Measurements from ENCODE around the gene CNTRL. TPM values are rescaled to one million over a fixed set of nuclear protein-coding genes. Genes with fewer than 3 reads are reported as not detected.

CNTRL gene
- polyA plus RNA-seq, 2 of the 4 experiments (the other 2 are of a cell fraction), result 5.1 to 15.0 TPM

DNA sequence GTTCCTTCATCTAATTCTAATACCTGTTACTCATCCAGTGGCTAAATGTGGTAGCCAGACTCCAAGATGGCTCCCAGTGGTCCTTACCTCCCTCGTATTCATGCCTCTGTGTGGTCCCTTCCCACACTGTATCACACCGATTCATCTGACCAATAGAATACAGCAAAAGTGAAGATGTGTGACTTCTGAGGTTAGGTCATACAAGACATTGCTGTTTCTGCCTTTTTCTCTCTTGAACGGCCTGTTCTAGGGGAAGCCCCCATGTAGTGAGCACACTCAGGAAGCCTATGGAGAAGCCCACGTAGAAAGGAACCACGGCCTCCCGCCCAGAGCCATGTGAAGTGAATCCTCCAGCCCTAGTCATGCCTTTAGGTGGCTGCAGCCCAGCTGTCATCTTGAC, 15.2 kb upstream of the CNTRL start:
- H3K9me3 ChIP-seq, result no peaks in the 10 kb centered on the region; the same call in 2 of the 3 replicates
- H3K4me3 ChIP-seq, result no peak overlapping the region
- DNase-seq (ENCODE audit: low read depth in 1 of 2, low spot score in 1 of 2), result no peak
- no peak for ATAC-seq
- no peak for TF ChIP-seq SREBF2 (IDR thresholded peaks at IDR 0.05)
- no peak for TF ChIP-seq CHD4 (IDR thresholded peaks at IDR 0.05; ENCODE audit: borderline replicate concordance)
- no peak for TF ChIP-seq ATOH8 (CRISPR knock-in tag; IDR thresholded peaks at IDR 0.05; ENCODE audit: low read depth)
- no peak for TF ChIP-seq POLR2A (IDR thresholded peaks at IDR 0.05; ENCODE audit: low read length)
- TF ChIP-seq ZNF302 (CRISPR knock-in tag; IDR thresholded peaks at IDR 0.05), result no peak
- TF ChIP-seq RCOR1 (IDR thresholded peaks at IDR 0.05; ENCODE audit: low read depth, low read length), result no peak
- TF ChIP-seq ESRRA (IDR thresholded peaks at IDR 0.05; ENCODE audit: borderline replicate concordance, low read length), result no peak
- TF ChIP-seq CHD2 (IDR thresholded peaks at IDR 0.05; ENCODE audit: low read length, partially characterized antibody), result no peak
- no peak for TF ChIP-seq EHMT2 (IDR thresholded peaks at IDR 0.05; ENCODE audit: low read depth)
- TF ChIP-seq, protein P1, sequence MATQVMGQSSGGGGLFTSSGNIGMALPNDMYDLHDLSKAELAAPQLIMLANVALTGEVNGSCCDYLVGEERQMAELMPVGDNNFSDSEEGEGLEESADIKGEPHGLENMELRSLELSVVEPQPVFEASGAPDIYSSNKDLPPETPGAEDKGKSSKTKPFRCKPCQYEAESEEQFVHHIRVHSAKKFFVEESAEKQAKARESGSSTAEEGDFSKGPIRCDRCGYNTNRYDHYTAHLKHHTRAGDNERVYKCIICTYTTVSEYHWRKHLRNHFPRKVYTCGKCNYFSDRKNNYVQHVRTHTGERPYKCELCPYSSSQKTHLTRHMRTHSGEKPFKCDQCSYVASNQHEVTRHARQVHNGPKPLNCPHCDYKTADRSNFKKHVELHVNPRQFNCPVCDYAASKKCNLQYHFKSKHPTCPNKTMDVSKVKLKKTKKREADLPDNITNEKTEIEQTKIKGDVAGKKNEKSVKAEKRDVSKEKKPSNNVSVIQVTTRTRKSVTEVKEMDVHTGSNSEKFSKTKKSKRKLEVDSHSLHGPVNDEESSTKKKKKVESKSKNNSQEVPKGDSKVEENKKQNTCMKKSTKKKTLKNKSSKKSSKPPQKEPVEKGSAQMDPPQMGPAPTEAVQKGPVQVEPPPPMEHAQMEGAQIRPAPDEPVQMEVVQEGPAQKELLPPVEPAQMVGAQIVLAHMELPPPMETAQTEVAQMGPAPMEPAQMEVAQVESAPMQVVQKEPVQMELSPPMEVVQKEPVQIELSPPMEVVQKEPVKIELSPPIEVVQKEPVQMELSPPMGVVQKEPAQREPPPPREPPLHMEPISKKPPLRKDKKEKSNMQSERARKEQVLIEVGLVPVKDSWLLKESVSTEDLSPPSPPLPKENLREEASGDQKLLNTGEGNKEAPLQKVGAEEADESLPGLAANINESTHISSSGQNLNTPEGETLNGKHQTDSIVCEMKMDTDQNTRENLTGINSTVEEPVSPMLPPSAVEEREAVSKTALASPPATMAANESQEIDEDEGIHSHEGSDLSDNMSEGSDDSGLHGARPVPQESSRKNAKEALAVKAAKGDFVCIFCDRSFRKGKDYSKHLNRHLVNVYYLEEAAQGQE (IDR thresholded peaks at IDR 0.05), result no peak
- TF ChIP-seq, protein P2, sequence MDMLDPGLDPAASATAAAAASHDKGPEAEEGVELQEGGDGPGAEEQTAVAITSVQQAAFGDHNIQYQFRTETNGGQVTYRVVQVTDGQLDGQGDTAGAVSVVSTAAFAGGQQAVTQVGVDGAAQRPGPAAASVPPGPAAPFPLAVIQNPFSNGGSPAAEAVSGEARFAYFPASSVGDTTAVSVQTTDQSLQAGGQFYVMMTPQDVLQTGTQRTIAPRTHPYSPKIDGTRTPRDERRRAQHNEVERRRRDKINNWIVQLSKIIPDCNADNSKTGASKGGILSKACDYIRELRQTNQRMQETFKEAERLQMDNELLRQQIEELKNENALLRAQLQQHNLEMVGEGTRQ (IDR thresholded peaks at IDR 0.05), result no peak
- CTCF ChIA-PET, result interaction anchor here (0.9 to 5.7 kb wide), 31 partner anchors 11 to 380 kb away, joined by 3 to 105 read pairs (median 5); partner anchors contain the start of gene C5
- FAIRE-seq, result no peak
- H3K4me1 ChIP-seq, result peaks cover 33% of the 10 kb centered on the region
- WGBS (ENCODE audit: missing lambda C conversion rate), result 81% methylated on average over 6 of the region's 6 CpGs
- no peak overlapping the region; the same call in 2 of the 3 replicates for H3K4me2 ChIP-seq
- no peak overlapping the region for H3K27ac ChIP-seq
- POLR2A ChIA-PET, result no interaction called here

DNA sequence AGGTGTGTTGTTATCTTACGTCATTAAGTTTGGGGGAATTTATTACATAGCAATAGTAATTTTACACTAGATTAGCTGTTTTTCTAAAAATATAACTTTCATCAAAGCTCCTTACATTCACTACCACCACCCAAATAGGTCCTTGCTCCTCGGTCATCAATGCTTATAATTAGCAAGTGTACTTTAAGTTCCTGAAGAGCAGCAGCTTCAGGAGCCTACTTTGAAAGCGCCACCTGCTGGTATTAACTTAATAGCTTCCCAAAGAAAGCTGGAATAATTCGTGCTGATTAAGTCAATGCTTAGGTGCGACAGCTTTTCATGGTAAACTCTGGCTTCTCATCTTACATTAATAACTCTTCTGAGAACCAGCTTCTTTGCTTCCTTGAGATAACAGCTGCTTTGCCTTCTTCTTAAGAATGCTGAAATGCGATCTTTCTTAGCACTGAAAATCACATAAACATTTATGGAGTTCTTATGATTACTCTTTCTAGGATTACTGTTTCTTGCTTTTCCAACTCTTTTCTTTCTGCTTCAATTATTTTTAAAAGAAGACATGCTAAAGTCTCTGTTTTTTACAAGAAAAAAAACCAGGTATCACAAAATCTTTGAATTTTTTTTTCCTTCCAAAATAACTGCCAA, 14.6 kb upstream of the CNTRL start:
- H3K4me3 ChIP-seq, result no peak overlapping the region
- CTCF ChIA-PET, result interaction anchor here (0.6 to 5.7 kb wide), 33 partner anchors 10 to 380 kb away, joined by 3 to 105 read pairs (median 5); partner anchors contain the start of gene C5
- peak; percentile 71 to 81 for DNase-seq (ENCODE audit: low read depth in 1 of 2, low spot score in 1 of 2)
- peak; percentile 74 to 75; a peak in 3 of 6 replicates for ATAC-seq
- peak overlapping the region; percentile 69 for H3K4me2 ChIP-seq
- TF ChIP-seq CHD4 (IDR thresholded peaks at IDR 0.05; ENCODE audit: borderline replicate concordance), result no peak
- no peak for TF ChIP-seq RARB (CRISPR knock-in tag; IDR thresholded peaks at IDR 0.05)
- no peak for TF ChIP-seq MYC (IDR thresholded peaks at IDR 0.05; ENCODE audit: borderline replicate concordance, low read length)
- peak; percentile 90 for TF ChIP-seq CTCF (IDR thresholded peaks at IDR 0.05)
- no peak for TF ChIP-seq FOSB (CRISPR knock-in tag; IDR thresholded peaks at IDR 0.05)
- peak; percentile 90 for TF ChIP-seq SMC3 (IDR thresholded peaks at IDR 0.05)
- no peak for TF ChIP-seq RFX5 (IDR thresholded peaks at IDR 0.05)
- peak; percentile 72 to 74 for TF ChIP-seq RAD21 (conservative IDR thresholded peaks at IDR 0.05 in 1 of 2, IDR thresholded peaks at IDR 0.05 in 1 of 2)
- TF ChIP-seq EHMT2 (IDR thresholded peaks at IDR 0.05; ENCODE audit: low read depth), result no peak
- no peak for TF ChIP-seq HOXB13 (CRISPR knock-in tag; IDR thresholded peaks at IDR 0.05; ENCODE audit: low read depth)
- TF ChIP-seq HDAC2 (IDR thresholded peaks at IDR 0.05), result no peak
- WGBS (ENCODE audit: missing lambda C conversion rate), result 19% methylated on average over 6 of the region's 6 CpGs
- POLR2A ChIA-PET, result interaction anchor here (0.7 kb wide), 1 partner anchor 304 kb away, joined by 3 read pairs; no protein-coding TSS in a partner anchor
- no peaks in the 10 kb centered on the region; the same call in 2 of the 3 replicates for H3K9me3 ChIP-seq
- FAIRE-seq, result no peak
- H3K4me1 ChIP-seq, result peaks cover 33% of the 10 kb centered on the region
- peak overlapping the region; percentile 40 to 57; a peak in 5 of 6 replicates for H3K27ac ChIP-seq
